SU-DHL-6 (cell line): ENCODE data around the gene TMEM45B.
"Not testable (repeated sequence)": the region's sequence is repeated elsewhere in the genome, so short reads cannot be mapped to it uniquely, and the experiment has no call there.

Experiments
- H2AFZ ChIP-seq: fragments of 200-600 bp; sonication (generic); 2 replicates; pipeline ENCODE4 v1.6.1; 2014; ENCODE audit warnings: low read depth, mild to moderate bottlenecking, moderate library complexity, mixed read lengths, antibody characterized with exemption, low read length; ENCODE audit not compliant: severe bottlenecking
- H3F3A ChIP-seq: fragments of 200-600 bp; shearing (Covaris generic); 2 replicates; pipeline ENCODE4 v1.6.0; 2016; ENCODE audit warnings: antibody characterized with exemption, mild to moderate bottlenecking; ENCODE audit not compliant: insufficient read depth
- H3K27ac ChIP-seq: fragments of 200-600 bp; sonication (generic); 2 replicates; pipeline ENCODE4 v1.5.1; 2016; ENCODE audit warnings: low read depth, mild to moderate bottlenecking, low read length, moderate library complexity, mixed read lengths
- H3K27me3 ChIP-seq: fragments of 200-600 bp; sonication (generic), shearing (Covaris generic); 2 replicates; pipeline ENCODE4 v1.6.0; 2014; ENCODE audit warnings: mild to moderate bottlenecking, low read length
- H3K36me3 ChIP-seq: fragments of 200-600 bp; sonication (generic); 2 replicates; pipeline ENCODE4 v1.6.1; 2014; ENCODE audit warnings: mild to moderate bottlenecking, low read length, mixed read lengths
- H3K4me2 ChIP-seq: fragments of 300-600, 200-600 bp; shearing (Covaris generic), sonication (generic); 2 replicates; pipeline ENCODE4 v1.6.0; 2014; ENCODE audit warnings: low read length, low read depth, mild to moderate bottlenecking; ENCODE audit not compliant: poor library complexity, severe bottlenecking
- H3K4me3 ChIP-seq: fragments of 200-600 bp; sonication (generic); 2 replicates; pipeline ENCODE4 v1.5.1; 2014; ENCODE audit warnings: antibody characterized with exemption, low read length, mild to moderate bottlenecking, mixed read lengths; ENCODE audit not compliant: insufficient read depth, poor library complexity, severe bottlenecking
- H3K79me2 ChIP-seq: fragments of 200-600 bp; sonication (generic); 2 replicates; pipeline ENCODE4 v1.6.1; 2014; ENCODE audit warnings: mild to moderate bottlenecking, low read length, moderate library complexity; ENCODE audit not compliant: insufficient read depth
- H3K9ac ChIP-seq: fragments of 200-600 bp; sonication (generic); 2 replicates; pipeline ENCODE4 v1.7.0; 2014; ENCODE audit warnings: mild to moderate bottlenecking, low read length
- H3K9me2 ChIP-seq: fragments of 200-600 bp; sonication (generic); replicated peaks from 2 replicates; pipeline ENCODE4 v1.6.1; 2014; ENCODE audit warnings: low read length; ENCODE audit not compliant: insufficient read depth
- H3K9me3 ChIP-seq: fragments of 200-600 bp; sonication (generic); 2 replicates; pipeline ENCODE4 v1.6.1; 2014; ENCODE audit warnings: low read length, mixed read lengths; ENCODE audit not compliant: insufficient read depth
- H4K20me1 ChIP-seq: fragments of 200-600 bp; sonication (generic); 2 replicates; pipeline ENCODE4 v1.6.1; 2014; ENCODE audit warnings: low read depth, mild to moderate bottlenecking, antibody characterized with exemption, low read length, moderate library complexity, mixed read lengths
- EZH2phosphoT487 ChIP-seq: fragments of 200-600 bp; sonication (generic), shearing (Covaris generic); conservative IDR thresholded peaks from 2 replicates; pipeline ENCODE4 v1.6.1; 2018; ENCODE audit warnings: mild to moderate bottlenecking, antibody characterized with exemption, low read length, moderate library complexity, mixed read lengths
- TF ChIP-seq, protein P1 (sequence below): fragments of 200-600 bp; sonication (generic); IDR thresholded peaks from one replicate; pipeline ENCODE4 v1.5.1; 2017; ENCODE audit warnings: antibody characterized with exemption, mild to moderate bottlenecking, low read length, moderate library complexity; ENCODE audit not compliant: insufficient read depth, poor library complexity, severe bottlenecking

The TMEM45B gene

DNA sequence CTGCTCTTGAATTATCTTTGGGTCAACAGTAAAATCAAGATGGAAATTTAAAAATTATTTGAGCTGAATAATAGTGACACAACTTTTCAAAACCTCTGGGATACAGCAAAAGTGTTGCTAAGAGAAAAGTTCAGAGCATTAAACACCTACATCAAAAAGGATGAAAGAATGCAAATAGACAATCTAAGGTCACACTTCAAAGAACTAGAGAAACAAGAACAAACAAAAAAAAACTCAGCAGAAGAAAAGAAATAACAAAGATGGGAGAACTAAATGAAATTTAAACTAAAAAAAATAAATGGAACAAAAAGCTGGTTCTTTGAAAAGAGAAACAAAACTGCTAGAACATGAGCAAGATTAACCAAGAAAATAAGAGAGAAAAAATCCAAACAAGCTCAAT lies 15.0 kb upstream of the TMEM45B start:
- H3K9ac ChIP-seq: no peak overlapping the region
- no peak overlapping the region for H2AFZ ChIP-seq
- H3K27ac ChIP-seq: no peak overlapping the region
- no peaks in the 10 kb centered on the region for H3K36me3 ChIP-seq
- H3K4me2 ChIP-seq: no peak overlapping the region
- H4K20me1 ChIP-seq: no peaks in the 10 kb centered on the region
- no peak overlapping the region for H3K4me3 ChIP-seq
- no peaks in the 10 kb centered on the region for H3K79me2 ChIP-seq
- H3K27me3 ChIP-seq: no peaks in the 10 kb centered on the region
- no peaks in the 10 kb centered on the region for H3K9me2 ChIP-seq
- no peak for TF ChIP-seq EZH2phosphoT487
- TF ChIP-seq, protein P1, sequence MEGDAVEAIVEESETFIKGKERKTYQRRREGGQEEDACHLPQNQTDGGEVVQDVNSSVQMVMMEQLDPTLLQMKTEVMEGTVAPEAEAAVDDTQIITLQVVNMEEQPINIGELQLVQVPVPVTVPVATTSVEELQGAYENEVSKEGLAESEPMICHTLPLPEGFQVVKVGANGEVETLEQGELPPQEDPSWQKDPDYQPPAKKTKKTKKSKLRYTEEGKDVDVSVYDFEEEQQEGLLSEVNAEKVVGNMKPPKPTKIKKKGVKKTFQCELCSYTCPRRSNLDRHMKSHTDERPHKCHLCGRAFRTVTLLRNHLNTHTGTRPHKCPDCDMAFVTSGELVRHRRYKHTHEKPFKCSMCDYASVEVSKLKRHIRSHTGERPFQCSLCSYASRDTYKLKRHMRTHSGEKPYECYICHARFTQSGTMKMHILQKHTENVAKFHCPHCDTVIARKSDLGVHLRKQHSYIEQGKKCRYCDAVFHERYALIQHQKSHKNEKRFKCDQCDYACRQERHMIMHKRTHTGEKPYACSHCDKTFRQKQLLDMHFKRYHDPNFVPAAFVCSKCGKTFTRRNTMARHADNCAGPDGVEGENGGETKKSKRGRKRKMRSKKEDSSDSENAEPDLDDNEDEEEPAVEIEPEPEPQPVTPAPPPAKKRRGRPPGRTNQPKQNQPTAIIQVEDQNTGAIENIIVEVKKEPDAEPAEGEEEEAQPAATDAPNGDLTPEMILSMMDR: no peak
- H3K9me3 ChIP-seq: no peaks in the 10 kb centered on the region
- no peaks in the 10 kb centered on the region for H3F3A ChIP-seq

DNA sequence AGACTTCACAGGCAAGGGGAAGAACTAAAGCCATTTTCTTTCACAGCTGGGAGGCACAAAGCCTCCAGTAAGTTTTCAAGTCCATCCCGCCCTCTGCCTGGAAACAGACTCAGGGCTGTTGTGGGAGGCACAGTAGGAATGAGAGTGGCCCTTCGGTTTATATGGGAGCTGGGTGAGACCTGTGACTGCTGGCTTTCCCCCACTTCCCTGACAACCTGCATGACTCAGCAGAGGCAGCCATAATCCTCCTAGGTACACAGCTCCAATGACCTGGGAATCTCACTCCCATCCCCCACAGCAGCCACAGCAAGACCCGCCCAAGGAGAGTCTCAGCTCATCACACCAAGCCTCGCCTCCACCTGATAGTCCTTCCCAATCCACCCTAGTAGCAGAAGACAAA lies 12.1 kb upstream of the TMEM45B start:
- no peak overlapping the region for H2AFZ ChIP-seq
- TF ChIP-seq, protein P1: no peak
- no peak for TF ChIP-seq EZH2phosphoT487
- H3K79me2 ChIP-seq: no peaks in the 10 kb centered on the region
- H3F3A ChIP-seq: no peaks in the 10 kb centered on the region
- no peak overlapping the region for H3K4me3 ChIP-seq
- no peak overlapping the region for H3K9ac ChIP-seq
- H3K9me3 ChIP-seq: no peaks in the 10 kb centered on the region
- H3K27me3 ChIP-seq: no peaks in the 10 kb centered on the region
- H3K4me2 ChIP-seq: no peak overlapping the region
- H3K36me3 ChIP-seq: no peaks in the 10 kb centered on the region
- H3K9me2 ChIP-seq: no peaks in the 10 kb centered on the region
- no peak overlapping the region for H3K27ac ChIP-seq
- H4K20me1 ChIP-seq: no peaks in the 10 kb centered on the region

- H3K9ac ChIP-seq: no peak overlapping the region
- no peaks in the 10 kb centered on the region for H3K9me3 ChIP-seq
- no peaks in the 10 kb centered on the region for H3K27me3 ChIP-seq
- no peaks in the 10 kb centered on the region for H3K36me3 ChIP-seq
- no peak overlapping the region for H2AFZ ChIP-seq
- no peak overlapping the region for H3K4me3 ChIP-seq
- no peaks in the 10 kb centered on the region for H3K9me2 ChIP-seq
- no peak for TF ChIP-seq EZH2phosphoT487
- TF ChIP-seq, protein P1: no peak
- no peak overlapping the region for H3K27ac ChIP-seq
- H3K4me2 ChIP-seq: no peak overlapping the region
- H3F3A ChIP-seq: no peaks in the 10 kb centered on the region
- no peaks in the 10 kb centered on the region for H3K79me2 ChIP-seq
- H4K20me1 ChIP-seq: no peaks in the 10 kb centered on the region
Observed at GRCh38 chr11:129804012-129804411, 11.6 kb upstream of the TMEM45B start.

GRCh38 chr11:129808241-129808640 lies 7.4 kb upstream of the TMEM45B start:
- not testable (repeated sequence) for H3K4me2 ChIP-seq, H3K4me3 ChIP-seq, H3K36me3 ChIP-seq, H3K27ac ChIP-seq, H4K20me1 ChIP-seq, H3K9me2 ChIP-seq, H3K9me3 ChIP-seq, H3K9ac ChIP-seq, H3K79me2 ChIP-seq, H3K27me3 ChIP-seq, H3F3A ChIP-seq, H2AFZ ChIP-seq
